ENCODE measurements around the gene STXBP6.

- TF ChIP-seq PML (IDR thresholded peaks at IDR 0.05; ENCODE audit: low read length) = no peak
- no peak for TF ChIP-seq SMAD1 (IDR thresholded peaks at IDR 0.05; ENCODE audit: low read depth, partially characterized antibody)
- no peak for TF ChIP-seq TAF1 (IDR thresholded peaks at IDR 0.05; ENCODE audit: borderline replicate concordance, low read depth, low read length)
Measured at GRCh38 chr14:24828486-24828885, 221.5 kb downstream of the STXBP6 start.
